ENCODE measurements around the gene COMMD7. TPM values are rescaled to one million over a fixed set of nuclear protein-coding genes. Genes with fewer than 3 reads are reported as not detected.

Gene COMMD7
- total RNA-seq, 1 experiment from 2014 or later, result 25.1 TPM

DNA sequence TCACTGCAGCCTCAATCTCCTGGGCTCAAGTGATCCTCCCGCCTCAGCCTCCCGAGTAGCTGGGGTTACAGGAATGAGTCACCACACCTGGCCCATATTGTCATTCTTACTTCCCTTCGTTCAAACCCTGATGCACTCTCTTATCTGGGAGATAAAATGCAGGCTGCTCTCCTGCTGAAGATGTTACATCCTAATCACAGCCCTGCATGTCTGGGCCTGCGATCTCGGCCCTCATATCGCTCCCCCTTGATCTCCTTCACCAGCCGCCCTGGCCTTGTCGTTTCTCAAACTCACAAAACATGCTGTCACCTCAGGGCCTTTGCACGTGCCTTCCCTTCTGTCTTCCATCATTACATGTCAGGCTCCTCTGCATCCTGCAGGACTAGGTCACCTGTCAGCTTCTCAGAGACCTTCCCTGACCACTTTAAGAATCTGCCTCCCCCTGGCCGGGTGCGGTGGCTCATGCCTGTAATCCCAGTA, 60.7 kb downstream of the COMMD7 start:
- DNase-seq (ENCODE audit: extremely low read depth, low read depth), result no peak

DNA sequence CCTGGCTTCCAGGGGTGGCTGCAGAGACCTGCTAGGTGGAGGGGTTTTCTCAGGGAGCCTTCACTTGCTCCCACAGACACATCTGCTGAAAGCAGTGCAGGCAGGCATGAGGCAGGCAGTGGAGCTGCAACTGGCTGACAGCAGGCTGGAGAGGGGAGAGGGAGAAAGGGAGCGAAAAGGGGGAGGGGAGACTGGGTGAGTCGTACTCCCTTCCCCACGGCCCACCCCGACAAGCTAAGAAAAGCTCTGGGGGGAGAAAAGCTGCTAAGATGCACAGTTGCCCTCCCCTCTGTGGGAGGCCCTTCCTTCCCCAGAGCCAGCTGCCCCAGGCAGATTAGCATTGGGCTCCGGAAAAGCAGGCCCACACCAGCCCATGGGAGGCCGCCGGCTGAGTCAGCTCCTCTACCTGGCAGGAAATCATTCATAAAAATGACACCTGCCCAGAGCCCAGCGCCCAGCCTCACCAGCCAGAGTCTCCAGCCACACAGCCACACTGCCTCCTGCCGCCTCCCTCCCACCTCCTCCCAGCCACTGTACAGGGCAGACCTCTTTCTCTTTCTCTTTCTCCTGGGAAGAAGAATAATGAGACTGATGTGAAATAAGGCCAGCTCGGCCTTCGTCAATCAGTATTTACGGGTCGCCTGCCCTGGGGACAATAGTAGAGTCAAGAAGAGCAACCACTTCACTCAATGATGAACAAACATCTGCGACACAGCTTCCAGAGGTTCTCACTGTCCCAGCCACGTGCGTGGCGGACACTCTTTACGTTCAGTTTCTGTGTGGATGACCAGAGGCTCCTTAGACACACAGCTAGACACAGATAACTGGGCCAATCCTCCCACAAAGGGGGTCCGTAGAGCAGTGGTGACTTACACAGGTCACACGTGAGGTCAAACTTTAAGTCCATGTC, 61.8 kb downstream of the COMMD7 start:
- DNase-seq (ENCODE audit: extremely low read depth, low read depth), result no peak

DNA sequence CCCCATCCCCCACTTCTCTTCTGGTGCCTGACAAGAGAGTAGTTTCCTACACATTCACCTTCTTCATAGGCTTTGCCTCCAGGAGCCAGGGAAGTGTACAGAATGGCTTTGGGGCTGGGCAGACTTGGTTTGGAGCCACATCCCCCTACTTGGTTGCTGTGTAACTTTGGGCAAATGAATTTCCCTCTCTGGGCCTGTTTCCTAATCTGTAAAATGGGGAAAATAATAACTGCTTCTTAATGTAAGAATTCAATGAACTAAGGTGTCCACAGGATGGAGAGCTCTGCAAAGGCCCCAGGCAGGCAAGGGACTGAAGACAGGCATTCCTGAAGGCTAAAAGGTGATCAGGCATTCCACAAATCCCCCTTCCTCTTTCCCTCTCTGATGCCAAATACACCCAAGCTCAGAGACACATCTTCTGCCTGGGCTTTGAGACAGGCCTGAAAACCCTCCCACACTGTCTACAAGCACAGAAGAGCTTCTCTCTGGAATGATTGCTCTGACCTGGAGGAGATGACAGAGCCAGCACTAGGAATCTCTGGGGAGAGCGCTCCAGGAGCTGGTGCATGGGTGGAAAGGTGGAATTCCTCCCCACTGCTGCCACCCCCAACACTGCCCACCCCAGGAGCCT, 62.6 kb downstream of the COMMD7 start:
- no peak for DNase-seq (ENCODE audit: extremely low read depth, low read depth)

DNA sequence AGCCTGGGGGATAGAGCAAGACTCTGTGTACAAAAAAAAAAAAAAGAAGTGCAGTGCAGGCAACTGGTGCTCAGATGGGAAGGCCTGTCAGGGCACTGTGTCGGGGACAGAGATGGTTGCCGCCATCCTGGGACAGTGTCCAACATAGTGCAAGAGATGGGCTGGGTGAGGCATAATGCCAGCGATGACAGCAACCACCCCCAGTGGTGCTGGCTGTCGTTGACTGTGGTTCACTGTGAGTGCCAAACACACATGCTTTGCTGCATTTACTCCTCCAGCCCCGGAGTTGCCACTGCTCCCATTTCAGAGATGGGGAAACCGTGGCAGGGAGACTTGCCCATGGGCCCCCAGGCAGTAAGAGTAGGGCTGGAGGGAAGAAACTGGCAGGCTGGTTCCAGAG, 64.3 kb downstream of the COMMD7 start:
- DNase-seq (ENCODE audit: extremely low read depth, low read depth), result no peak

DNA sequence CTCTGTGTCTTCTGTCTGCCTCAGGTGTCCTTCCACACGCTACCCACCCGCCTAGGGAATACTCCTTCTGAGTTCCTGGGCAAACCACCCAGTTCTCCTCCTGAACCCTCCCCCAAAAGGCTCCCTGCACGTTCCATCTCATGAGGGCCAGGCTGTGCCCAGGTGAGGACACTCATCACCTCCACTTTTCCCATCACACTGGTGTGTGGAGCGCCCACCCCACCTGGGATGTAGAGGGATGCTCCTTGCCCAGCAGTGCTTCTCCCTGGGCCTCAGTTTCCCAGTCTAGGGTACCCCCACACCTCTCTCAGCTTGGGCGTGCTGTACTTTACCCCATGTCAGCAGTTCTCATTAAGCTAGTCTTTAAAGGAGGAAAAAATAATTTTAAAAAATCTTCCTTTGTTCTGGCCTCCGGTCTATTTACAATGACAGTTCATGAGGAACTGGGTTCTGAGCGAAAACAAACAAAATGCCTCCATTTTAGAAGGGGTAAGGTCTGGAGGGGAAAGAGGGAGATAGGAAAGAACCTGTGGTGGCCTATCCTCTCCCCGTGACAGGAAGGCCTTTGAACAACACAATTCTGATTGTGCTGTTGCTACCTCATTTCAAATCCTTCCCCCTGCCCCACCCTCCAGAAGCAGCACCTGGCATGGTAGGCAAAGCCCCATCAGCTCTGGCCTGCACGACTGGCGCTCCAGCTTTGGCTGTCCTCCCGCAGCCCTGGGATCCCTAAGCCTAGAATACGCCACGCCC, 67.9 kb downstream of the COMMD7 start:
- DNase-seq (ENCODE audit: extremely low read depth, low read depth), result no peak

DNA sequence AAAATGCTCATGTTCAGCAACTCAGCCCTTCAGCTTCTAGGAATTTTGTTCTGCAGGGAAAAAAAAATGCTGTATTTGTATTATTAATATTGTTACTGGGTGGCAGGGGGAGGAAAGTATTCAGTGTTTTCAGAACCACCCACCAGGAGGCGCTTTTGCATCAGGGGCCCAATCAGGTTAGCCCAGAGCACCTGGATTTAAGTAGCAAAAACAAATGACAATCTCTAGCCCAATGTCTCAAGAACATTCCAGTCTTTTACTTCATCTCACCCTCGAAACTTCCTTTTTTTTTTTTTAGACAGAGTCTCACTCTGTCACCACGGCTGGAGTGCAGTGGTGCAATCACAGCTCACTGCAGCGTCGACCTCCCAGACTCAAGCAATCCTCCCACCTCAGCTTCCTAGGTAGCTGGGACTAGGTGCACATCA, 68.9 kb downstream of the COMMD7 start:
- peak; percentile 47 for DNase-seq (ENCODE audit: extremely low read depth, low read depth)

DNA sequence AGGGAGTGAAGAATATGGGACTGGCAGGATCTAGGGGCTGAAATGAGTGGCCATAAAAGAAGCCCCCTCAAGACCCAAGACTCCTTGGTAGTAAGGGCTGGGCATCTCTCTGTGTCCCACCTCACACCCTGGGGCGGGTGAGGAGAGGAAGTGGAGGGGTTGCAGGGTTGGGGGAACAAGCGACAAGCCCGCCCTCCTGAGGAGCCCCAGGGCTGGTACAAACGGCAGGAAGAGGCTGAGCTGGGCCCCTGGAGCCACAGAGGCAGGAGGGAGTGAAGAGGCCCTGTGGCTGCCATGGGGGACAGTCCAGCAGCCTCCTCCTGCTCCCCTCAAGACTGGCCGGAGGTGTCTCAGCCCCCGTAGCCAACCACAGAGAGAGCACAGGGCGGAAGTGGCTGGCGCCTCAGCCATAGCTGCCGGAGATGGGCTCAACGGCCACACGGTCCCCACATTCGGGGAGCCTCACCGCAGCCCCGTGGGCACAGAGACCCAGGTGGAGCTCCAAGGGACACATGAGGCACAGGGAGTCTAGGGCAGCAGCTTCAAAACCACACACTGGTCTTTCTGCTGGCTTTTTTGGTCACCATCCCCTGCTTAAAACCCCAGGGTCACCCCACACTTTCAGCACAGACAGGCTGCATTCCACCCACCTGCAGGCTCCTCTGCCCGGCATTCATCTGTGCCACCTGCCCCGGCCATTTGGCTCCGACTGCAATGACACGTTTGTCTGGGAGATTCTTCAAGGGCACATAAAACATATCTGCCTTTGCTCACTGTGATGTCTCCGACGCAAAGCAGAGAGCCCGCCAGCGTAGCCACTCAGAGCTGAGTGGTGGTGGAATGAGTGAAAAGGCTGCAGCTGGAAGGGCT, 70.0 kb downstream of the COMMD7 start:
- no peak for DNase-seq (ENCODE audit: extremely low read depth, low read depth)

DNA sequence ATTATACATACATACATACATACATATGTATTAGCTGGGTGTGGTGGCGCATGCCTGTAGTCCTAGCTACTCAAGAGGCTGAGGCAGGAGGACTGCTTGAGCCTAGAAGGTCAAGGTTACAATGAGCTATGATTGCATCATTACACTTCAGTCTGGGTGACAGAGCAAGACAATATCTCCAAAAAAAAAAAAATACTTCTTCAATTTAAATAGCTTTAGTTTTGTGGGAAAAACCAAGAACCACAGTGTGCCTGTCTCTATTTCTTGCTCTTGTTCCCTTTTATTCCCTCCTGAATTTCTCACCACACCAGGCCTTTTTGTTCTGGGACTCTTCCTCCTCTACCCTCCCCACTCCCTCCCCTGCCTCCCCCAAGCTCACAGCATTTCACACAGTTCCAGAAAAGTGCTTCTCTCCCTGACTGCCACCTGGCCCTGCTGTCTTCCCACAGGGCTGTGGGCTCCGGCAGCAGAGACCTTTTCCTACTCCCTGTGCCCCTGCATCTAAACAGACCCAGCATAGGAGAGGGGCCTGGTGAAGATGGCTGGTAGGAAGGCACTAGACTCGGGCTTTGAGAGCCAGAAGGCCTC, 70.8 kb downstream of the COMMD7 start:
- no peak for DNase-seq (ENCODE audit: extremely low read depth, low read depth)

DNA sequence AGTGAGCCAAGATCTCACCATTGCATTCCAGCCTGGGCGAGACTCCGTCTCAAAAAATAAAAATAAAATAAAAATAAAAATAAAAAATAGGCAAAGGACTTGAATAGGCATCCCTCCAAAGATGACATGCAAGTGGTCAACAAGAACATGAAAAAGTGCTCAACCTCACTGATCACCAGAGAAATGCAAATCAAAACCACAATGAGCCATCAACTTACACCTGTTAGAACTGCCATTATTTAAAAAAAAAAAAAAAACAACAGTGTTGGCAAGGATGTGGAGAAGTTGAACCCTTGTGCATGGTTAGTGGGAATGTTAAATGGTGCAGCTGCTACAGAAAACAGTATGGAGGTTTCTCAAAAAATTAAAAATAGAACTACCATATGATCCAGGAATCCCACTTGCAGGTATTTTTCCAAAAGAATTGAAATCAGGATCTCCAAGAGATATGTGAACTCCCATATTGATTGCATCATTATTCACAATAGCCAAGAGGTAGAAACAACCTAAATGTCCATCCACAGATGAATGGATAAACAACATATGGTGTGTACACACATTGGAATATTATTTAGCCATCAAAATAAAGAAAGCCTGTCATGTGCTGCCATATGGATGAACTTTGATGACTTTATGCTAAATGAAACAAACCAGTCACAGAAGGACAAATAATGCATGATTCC, 72.4 kb downstream of the COMMD7 start:
- no peak for DNase-seq (ENCODE audit: extremely low read depth, low read depth)

DNA sequence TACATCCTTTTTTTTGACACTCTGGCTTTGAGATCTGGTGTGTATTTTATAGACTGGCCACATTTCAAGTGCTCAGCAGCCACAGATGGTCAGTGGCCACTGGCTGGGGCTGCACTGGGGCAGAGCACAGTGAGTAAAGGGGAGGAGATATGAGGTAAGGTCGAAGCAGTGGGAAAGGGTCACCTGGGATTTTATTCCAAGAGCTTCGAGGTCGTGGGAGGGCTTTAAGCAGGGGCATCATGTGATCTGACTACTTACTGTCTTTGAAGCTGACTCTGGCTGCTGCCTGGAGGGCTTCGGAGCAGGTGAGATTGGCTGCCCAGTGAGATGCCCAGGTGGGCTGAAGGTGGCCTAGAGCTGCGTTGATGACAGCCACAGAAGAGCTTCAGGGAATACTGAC, 76.2 kb downstream of the COMMD7 start:
- no peak for DNase-seq (ENCODE audit: extremely low read depth, low read depth)

DNA sequence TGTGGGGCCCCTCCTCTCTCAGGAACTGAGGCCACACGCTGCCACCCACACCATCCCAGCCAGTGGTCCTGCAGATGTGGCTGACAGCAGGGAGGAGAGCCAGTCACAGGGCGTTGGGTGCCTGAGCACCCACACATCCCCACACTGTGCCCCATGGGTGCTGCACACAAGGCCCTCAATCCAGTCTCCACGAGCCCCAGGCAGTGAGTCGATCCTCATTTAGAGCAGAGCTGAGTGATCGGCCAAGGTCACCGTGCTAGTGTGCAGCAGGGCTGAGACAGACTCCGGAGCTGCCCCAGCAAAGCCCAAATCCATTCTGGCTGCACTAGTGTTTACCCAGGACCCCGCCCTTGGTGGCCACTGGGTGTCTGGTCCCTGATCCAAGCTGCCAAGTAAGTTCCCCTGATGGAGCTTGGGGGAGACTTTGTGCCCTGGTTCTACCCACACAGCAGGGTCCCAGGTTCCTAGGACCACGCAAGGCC, 78.5 kb downstream of the COMMD7 start:
- DNase-seq (ENCODE audit: extremely low read depth, low read depth), result no peak

DNA sequence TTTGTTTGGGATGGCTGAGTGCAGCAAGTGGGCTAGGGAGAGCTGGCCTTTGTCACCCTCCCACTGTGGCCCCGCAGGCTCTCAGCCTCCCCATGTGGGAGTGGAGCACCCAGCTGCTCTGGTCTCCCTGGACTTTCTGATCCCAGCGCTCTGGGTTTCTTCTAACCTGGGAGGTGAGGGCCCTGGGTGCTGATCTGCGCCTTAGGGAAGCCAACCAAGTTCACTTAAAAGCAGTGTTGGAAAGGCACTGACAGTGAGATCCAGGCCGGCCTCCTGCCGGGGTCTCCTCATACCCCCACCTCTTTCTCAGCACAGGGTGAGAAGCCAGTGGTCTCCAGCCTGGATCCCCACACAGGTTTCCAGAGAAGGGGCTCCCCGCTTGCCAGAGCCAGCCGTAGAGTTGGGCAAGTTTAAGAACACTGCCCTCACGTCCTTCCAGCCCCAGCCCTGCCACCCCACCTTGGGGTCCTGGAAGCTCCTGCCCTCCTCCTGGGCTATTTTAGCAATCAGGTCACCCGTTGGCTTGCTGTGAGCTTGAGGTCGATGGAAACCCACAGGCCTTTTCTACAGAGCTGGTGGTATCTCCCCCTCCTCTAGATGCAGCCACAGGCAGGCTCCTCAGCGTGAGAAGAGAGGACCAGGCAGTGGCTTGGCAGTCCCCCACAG, 79.1 kb downstream of the COMMD7 start:
- DNase-seq (ENCODE audit: extremely low read depth, low read depth), result no peak

DNA sequence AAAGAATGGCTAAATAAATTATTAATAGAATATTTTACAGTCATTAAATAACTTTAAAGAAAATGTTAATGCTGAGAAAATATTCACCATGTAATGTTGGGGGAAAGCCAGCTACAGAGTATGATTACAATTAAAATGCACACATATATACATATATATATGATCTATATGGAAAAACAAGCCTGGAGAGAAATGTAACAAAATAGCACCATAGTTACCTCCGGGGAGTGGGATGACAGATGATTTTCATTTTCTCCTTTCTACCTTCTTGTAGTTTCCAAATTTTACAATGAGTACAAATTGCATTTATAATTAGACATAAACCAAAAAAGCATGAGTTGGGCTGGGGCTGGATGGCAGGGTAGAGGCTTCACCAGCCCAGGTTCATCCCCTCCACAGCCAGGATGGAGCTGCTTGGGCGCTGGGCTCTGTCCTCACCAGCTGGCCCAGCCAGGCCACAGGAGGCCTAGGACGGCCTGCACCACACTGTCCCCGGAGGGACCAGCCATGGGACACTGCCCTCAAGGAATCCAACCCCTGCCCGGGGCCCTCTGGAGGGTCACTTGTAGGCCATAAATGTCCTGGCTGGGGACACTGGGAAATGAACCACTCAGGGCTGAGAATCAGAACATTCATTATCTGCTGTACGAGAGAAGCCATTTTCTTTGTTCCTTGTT, 79.8 kb downstream of the COMMD7 start:
- no peak for DNase-seq (ENCODE audit: extremely low read depth, low read depth)

DNA sequence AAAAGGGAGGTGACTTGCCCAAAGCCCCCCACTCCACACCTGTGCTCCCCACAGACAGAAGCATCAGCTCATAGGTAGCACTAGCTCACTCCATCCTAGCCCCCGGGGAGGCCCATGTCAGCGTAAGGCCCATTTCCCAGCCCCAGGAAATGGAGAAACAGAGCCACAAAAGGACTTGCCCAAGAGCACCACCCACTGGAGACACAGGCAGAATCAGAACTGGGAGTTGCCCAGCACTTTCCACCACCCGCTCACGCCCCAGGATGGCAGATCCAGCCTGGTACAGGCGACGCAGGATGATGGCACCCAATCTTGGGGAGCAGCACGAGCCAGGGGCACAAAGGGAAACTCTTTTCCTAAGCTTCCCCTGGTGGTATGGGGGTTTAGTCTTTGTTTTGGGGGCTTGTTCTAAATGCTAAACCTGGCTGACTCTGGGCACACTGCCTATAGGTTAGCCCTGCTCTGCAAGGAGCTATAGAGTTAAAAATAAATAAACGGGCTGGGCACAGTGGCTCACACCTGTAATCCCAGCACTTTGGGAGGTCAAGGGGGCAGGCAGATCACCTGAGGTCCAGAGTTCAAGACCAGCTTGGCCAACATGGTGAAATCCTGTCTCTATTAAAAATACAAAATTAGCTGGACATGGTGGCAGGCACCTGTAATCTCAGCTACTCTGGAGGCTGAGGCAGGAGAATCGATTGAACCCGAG, 81.3 kb downstream of the COMMD7 start:
- no peak for DNase-seq (ENCODE audit: extremely low read depth, low read depth)

DNA sequence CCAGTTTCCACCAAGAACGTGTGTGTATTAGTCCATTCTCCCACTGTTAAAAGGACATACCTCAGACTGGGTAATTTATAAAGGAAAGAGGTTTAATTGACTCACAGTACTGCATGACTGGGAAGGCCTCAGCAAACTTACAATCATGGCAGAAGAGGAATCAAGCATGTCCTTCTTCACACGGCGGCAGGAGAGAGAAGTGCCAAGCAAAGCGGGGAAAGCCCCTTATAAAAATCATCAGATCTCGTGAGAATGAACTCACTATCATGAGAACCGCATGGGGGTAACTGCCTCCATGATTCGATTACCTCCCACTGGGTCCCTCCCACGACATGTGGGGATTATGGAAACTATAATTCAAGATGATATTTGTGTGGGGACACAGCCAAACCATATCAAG, 82.6 kb downstream of the COMMD7 start:
- no peak for DNase-seq (ENCODE audit: extremely low read depth, low read depth)

DNA sequence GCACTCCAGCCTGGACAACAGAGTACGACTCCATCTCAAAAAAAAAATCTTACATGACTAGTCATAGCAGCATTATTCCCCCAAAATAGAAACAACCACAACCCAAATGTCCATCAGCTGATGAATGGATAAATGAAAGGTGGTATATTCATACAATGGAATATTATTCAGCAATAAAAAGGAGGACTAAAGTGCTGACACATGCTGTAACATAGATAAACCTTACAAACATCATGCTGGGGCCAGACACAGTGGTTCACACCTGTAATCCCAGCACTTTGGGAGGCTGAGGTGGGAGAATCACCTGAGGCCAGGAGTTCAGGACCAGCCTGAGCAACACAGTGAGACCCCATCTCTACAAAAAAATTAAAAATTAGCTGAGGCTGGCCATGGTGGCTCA, 86.4 kb downstream of the COMMD7 start:
- no peak for DNase-seq (ENCODE audit: extremely low read depth, low read depth)

DNA sequence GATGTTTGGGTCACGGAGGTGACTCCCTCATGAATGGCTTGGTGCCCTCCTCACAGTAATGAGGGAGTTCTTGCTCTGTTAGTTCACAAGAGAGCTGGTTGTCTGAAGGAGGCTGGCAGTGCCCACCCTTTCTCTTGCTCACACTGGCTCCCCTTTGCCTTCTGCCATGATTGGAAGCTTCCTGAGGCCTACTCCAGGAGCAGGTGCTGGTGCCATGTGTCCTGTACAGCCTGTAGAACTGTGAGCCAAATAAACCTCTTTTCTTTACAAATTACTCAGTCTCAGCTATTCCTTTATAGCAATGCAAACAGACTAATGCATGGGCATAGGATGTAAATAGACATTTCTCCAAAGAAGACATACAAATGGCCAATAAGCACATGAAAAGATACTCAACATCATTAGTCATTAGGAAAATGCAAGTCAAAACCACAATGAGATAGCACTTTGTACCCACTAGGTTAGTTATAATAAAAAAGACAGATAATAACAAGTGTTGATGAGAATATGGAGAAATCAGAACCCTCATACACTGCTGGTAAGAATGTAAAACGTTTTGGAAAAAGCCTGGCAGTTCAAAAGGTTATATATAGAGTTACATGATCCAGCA, 87.3 kb downstream of the COMMD7 start:
- no peak for DNase-seq (ENCODE audit: extremely low read depth, low read depth)
